HG03575 (cell line): Measurements from ENCODE around the gene PHACTR3.

Source experiments
- ATAC-seq: cut with Tn5 transposase; IDR thresholded peaks from one replicate; pipeline ENCODE4 v1.9.1; 2021; ENCODE audit not compliant: unreplicated experiment, insufficient number of reproducible peaks, low FRiP score; ENCODE audit errors: extremely low read depth

PHACTR3 gene

GRCh38 chr20:59823030-59823423, 218.7 kb downstream of the PHACTR3 start:
- no peak for ATAC-seq

DNA sequence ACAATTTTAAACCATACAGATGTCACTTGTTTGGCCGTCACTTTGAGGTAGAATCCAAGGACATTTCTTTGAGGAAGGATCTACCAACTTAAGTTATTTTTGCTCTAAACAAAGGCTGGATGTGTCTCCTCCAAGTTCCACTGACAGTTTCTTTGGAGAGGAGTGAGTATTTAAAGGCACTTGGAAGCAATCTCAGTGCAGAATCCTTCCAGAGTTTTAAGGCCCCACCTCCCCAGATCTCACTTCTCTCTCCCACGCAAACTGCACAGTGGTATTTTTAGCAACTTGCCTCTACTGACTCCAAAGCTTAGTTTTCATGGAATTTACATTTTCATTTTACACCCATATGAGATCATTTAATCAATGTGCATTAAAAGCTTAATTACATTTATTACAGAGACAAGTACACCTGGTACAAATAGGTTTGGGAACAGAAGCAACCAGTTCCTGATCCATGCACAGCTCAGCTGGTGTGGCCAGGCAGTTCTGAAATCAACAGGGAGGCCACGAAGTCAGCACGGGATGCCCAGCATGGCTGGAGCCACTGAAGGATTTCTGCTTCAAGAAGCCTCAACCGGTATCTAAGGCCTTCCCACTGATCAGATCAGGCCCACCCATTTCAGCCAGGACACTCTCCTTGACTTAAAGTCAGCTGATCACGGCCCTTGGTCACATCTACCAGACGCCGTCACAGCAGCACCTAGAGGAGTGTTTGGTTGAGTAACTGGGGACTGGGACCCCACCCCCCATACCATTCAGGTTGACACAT, 219.3 kb downstream of the PHACTR3 start:
- no peak for ATAC-seq

DNA sequence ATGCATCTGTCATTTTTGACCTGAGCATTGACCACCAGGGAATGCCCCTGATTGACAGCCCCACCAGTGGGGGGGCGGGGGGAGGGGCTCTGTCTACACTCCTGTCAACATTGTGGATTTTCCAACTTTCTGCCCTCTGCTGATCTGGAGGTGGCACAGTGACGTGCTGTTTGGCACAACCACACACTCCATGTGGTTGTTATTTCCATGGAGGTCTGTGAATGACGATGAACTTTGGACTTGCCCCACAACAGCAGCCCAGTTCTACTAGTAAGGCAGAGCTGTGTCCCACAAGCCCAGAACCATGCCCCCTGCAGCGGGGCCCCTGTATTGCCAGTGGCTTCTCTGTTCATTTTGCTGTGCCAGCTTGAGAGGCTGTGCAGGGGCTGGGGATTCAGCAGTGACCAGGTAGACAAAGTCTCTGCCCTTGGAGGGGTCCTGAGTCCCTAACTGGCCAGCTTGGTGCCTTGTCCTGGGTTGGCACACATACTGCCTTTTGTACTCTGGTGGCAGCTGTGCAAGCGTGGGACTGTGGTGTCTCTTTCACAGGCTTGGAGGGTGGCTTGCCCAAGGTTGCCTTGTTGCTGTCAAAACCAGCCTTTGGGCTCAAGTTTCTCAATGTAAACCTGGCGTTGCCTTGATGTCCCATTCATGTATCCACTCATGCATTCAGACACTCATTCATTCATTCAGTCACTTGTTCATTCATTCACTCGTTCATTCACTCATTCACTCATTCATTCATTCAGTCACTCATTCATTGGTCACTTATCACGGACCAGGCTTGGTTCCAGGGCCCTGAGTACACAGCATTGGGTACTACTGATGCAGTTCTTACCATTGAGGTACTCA, 220.6 kb downstream of the PHACTR3 start:
- no peak for ATAC-seq

DNA sequence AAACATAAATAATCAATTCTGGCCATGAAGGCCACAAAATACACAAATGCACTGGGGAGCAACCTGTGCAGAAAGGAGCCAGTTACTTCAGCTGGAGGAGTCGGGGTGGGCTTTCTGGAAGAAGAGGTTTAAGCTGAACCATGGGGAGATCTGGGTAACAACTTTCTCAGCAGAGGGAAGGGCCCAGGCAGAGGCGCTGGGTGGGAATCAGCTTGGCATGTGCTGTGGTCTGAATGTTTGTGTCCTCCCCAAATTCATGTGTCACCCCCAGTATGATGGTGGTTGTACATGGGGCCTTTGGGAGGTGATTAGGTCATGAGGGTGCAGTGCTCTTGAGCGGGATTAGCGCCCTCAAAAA, 221.2 kb downstream of the PHACTR3 start:
- no peak for ATAC-seq

- ATAC-seq: no peak
Observed at GRCh38 chr20:59825944-59826759, 221.8 kb downstream of the PHACTR3 start.

DNA sequence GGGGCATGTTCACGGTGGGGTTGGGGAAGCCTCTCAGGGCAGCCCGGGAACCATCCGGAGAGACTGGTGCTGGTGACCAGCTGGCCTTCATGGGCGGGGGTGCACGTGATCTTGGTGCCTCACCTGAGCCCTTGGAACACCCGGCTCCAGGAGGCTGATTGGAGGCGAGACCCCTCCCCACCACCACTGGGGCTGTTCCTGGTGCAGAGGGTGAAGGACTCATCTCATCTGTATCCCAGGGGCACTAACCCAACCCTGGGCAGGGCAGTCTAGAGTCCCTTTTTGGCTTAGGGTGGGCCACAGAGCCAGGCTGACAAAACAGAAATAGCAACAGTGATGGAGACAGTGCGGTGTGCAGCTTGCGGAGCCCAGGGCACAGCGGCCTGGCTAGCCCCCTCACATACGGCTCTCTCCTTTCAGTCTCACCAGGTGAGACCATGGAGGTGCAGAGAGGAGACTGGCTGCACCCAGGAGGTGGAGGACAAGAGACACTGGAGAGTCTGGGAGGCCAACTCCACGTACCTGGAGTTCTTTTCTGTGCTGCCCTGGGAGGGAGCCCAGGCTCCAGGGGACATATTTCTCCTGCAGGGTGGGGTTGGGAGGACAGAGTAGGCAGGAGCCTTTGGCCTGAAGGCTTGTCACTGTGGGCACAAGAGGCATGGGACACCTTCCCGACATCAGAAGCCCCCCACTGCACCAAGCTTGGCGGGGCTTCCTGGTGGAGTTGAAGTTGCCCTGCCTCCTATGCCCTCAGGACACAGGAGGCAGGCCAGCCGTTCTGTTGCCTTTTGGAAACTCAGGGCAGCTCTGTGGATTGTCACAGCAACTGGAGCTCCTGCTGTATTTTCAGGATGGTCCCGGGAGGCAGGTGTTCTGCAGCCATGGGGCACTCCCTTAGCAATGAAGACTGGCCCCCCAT, 223.1 kb downstream of the PHACTR3 start:
- no peak for ATAC-seq

GRCh38 chr20:59828125-59829053, 224.0 kb downstream of the PHACTR3 start:
- ATAC-seq: no peak

DNA sequence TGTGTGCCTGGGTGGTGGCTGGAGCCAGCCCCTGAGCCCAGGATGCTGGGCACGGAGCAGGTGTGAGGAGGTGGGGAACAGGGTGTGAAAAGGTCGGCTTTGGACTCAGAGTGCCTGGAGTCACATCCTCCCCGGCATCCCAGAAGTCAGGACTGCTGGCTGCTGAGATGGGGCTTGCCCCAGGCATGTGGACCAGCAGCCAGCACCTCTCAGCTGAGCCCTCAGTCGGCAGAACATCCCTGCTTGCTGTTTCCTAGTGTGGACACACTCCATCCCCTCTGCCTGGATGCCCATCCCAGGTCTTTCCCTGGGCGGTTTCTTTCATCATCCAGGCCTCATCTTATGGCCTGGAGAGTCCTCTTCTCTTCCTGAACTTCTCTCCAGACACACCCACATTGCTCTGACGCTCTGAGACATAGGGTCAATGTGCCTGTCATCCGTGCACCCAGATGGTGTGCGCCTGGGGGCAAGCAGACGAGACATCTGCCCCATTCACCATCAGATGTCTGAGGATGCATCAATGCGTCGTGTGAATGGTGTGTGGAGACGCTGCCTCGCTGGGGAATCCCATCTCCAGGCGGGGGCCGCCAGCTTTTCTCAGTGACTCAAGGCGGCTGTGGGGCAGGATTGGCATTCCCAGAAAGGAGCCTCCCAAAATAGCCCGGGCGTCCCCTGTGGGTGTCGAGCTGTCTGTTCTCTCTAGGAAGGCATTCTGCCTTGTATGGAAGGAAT, 224.9 kb downstream of the PHACTR3 start:
- ATAC-seq: no peak

DNA sequence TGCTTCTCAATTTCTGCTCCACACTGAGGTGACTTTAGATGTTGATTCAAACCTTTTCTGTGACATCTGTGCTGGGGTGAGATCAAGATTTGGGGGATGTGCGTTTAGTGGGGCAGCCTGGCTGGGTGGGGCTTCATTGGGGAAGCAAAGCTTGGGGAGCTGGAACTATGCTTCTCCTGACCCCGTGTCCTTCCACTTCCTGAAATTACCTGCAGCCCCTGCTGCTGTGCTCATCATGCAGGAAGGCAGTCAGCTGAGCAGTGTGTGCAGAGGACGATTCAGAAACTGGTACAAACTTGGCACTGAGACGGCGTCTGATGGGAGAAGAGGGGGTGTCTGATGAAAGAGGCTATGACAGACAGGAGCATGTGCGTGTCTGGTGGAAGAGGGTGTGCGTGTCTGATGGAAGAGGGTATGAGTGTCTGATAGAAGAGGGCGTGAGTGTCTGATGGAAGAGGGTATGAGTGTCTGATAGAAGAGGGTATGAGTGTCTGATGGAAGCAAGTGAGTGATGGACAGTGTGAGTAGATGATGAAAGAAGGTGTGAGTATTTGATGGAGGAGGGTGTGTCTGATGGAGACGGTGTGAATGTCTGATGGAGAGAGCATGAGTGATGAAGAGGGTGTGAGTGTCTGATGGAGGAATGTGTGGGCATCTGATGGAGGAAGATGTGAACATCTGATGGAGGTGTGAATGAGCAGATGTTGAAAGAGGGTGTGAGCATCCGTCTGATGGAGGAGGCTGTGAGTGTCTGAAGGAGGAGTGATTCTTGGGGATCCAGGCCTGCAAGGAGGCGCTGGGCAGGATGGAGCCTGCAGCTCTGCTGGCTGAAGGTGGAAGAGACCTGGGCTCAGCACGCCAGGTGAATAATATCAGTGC, 225.7 kb downstream of the PHACTR3 start:
- ATAC-seq: no peak

DNA sequence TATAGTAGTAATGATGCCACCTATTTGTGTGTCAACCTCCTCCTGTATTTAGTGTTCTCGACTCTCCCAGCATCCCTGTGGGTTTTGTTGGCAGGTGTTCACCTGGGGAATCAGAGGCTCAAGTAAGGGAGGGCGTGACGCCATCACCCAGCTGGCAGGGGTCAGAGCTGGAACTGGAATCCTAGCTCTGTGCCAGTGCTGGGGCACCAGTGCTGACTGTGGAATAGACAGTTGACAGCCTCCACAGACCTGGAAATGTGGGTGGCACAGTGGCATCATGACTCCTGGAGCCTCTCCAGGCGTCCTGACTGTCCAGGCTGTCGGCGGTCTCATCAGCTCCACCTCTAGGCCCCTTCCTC, 226.3 kb downstream of the PHACTR3 start:
- no peak for ATAC-seq

- ATAC-seq: no peak
Observed at GRCh38 chr20:59831024-59831915, 226.9 kb downstream of the PHACTR3 start.

- no peak for ATAC-seq
Observed at GRCh38 chr20:59831916-59832270, 227.6 kb downstream of the PHACTR3 start.

DNA sequence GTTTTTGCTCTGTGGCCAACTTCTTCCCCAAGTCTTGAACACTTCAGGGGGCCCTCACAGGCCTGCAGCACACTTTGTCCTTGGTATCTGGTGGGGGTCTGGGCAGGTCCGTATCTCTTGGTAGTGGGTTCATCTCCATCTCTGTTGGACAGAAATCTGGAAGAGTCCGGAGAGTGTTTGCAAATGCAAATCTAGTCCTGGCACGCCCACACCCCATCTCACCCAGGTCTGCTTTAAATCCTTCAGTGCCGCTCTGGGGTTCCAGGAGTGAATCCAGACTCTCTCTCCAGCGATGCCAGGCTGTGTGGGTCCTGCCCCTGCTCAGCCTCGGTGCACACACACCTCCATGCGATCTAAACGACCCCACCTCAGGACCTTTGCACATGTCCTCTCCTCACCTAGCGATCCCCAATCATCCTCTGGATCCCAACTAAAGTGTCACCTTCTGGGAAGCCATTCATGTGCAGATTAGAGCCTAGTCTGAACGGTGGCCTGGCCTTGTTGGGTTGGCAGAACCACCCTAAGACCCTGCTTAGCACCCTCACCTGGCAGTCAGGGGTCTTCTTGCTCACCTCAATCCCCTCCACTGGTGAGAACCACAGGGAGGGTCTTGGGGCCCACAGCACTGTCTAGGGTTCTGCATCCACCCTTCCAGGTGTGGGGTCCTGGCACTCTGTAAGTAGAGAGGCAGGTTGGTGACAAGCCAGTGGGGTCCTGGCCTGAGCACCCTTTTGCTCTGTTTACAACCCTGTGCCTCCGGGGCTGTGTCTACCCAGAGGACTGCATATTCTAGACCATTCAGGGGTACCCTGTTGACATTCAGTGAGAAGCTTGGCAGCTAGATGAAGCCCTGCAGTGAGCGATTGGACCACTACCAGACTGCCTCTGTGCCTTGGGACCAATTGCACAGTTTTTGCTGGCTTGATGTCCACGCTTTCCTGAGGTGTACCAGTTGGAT, 228.3 kb downstream of the PHACTR3 start:
- no peak for ATAC-seq

- ATAC-seq: no peak
Observed at GRCh38 chr20:59835057-59835447, 230.7 kb downstream of the PHACTR3 start.
